ENCODE data around the gene HNRNPUL2. TPM values are rescaled to one million over a fixed set of nuclear protein-coding genes. Genes with fewer than 3 reads are reported as not detected.
"Not testable (repeated sequence)": the region's sequence is repeated elsewhere in the genome, so short reads cannot be mapped to it uniquely, and the experiment has no call there.

The HNRNPUL2 gene
- polyA plus RNA-seq (2012; ENCODE audit: insufficient read depth, insufficient read length, low read depth), result 53.3 TPM

- Histone ChIP-seq H3K9me3 (no peaks in the 10 kb centered on the region), H3K4me3 (ENCODE audit: low read depth, low read length) (peak within 1 kb of the TSS; percentile 91), H3K4me1 (no peaks in the 10 kb centered on the region), H3K36me3 (peaks cover 23% of the 10 kb centered on the region), H3K27me3 (no peaks in the 10 kb centered on the region)
- no peak for TF ChIP-seq CTCF (IDR thresholded peaks at IDR 0.05; ENCODE audit: low read depth, low read length)
- DNase-seq, result peak; percentile 92
Observed at GRCh38 chr11:62727165-62727871, at the start of gene HNRNPUL2. HNRNPUL2 (minus strand) TSS chr11:62727457; CDS start chr11:62727156, 301 bp downstream.

- Histone ChIP-seq H3K36me3 (0 out of 2 replicates have a peak, but pooled peaks cover 3% of the 10 kb centered on the region), H3K4me3 (ENCODE audit: low read depth, low read length) (no peak overlapping the region), H3K27me3 (no peaks in the 10 kb centered on the region), H3K9me3 (no peaks in the 10 kb centered on the region), H3K4me1 (no peaks in the 10 kb centered on the region)
- TF ChIP-seq CTCF (IDR thresholded peaks at IDR 0.05; ENCODE audit: low read depth, low read length), result no peak
- DNase-seq, result no peak
Observed at GRCh38 chr11:62775646-62776045, 48.4 kb upstream of the HNRNPUL2 start.

- Histone ChIP-seq H3K4me1 (no peaks in the 10 kb centered on the region), H3K36me3 (0 out of 2 replicates have a peak, but pooled peaks cover 3% of the 10 kb centered on the region), H3K4me3 (ENCODE audit: low read depth, low read length) (no peak overlapping the region), H3K27me3 (no peaks in the 10 kb centered on the region), H3K9me3 (no peaks in the 10 kb centered on the region)
- DNase-seq, result no peak
- TF ChIP-seq CTCF (IDR thresholded peaks at IDR 0.05; ENCODE audit: low read depth, low read length), result no peak
Observed at GRCh38 chr11:62774407-62774806, 47.1 kb upstream of the HNRNPUL2 start.

- Histone ChIP-seq H3K4me3 (ENCODE audit: low read depth, low read length) (peak within 1 kb of the TSS; percentile 67), H3K27me3 (no peaks in the 10 kb centered on the region), H3K4me1 (no peaks in the 10 kb centered on the region), H3K36me3 (no peaks in the 10 kb centered on the region), H3K9me3 (no peaks in the 10 kb centered on the region)
- TF ChIP-seq CTCF (IDR thresholded peaks at IDR 0.05; ENCODE audit: low read depth, low read length), result no peak
- DNase-seq, result peak; percentile 94
Observed at GRCh38 chr11:62771144-62772021, 44.1 kb upstream of the HNRNPUL2 start, which contains the start of gene TAF6L. TAF6L (plus strand) TSS chr11:62771396; CDS start chr11:62775784, 4,388 bp downstream.

- TF ChIP-seq CTCF (IDR thresholded peaks at IDR 0.05; ENCODE audit: low read depth, low read length), result no peak
- Histone ChIP-seq H3K4me1 (no peaks in the 10 kb centered on the region), H3K27me3 (no peaks in the 10 kb centered on the region), H3K4me3 (ENCODE audit: low read depth, low read length) (peak overlapping the region; percentile 67), H3K36me3 (no peaks in the 10 kb centered on the region), H3K9me3 (no peaks in the 10 kb centered on the region)
- peak; percentile 16 for DNase-seq
Observed at GRCh38 chr11:62770778-62771143, 43.5 kb upstream of the HNRNPUL2 start.

GRCh38 chr11:62760867-62761227 lies 33.6 kb upstream of the HNRNPUL2 start:
- not testable (repeated sequence) for H3K36me3 ChIP-seq, H3K9me3 ChIP-seq, DNase-seq, H3K27me3 ChIP-seq, H3K4me1 ChIP-seq
- peak overlapping the region; percentile 73 for H3K4me3 ChIP-seq (ENCODE audit: low read depth, low read length)
